ENCODE data around the gene PNPLA7.

DNA sequence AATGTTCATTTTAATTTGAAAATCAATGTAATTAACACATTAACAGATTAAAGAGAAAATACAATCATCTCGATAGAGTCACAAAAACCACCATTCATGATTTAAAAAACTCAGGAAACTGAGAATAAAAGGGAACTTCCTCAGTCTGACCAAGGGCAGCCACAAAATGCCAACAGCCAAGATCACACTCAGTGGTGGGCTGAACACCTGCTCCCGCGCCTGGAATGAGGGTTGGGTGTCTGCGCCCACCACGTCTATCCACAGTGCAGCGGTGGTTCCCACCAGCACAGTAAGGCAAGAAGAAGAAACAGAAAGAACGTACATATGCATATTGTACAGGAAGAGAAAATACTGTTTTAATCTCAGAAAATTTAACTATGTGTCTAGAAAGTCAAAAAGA lies 79.4 kb downstream of the PNPLA7 start:
- TF ChIP-seq EZH2 (IDR thresholded peaks at IDR 0.05; ENCODE audit: borderline replicate concordance, low read depth, low read length, severe bottlenecking), result no peak
- TF ChIP-seq, protein P1, sequence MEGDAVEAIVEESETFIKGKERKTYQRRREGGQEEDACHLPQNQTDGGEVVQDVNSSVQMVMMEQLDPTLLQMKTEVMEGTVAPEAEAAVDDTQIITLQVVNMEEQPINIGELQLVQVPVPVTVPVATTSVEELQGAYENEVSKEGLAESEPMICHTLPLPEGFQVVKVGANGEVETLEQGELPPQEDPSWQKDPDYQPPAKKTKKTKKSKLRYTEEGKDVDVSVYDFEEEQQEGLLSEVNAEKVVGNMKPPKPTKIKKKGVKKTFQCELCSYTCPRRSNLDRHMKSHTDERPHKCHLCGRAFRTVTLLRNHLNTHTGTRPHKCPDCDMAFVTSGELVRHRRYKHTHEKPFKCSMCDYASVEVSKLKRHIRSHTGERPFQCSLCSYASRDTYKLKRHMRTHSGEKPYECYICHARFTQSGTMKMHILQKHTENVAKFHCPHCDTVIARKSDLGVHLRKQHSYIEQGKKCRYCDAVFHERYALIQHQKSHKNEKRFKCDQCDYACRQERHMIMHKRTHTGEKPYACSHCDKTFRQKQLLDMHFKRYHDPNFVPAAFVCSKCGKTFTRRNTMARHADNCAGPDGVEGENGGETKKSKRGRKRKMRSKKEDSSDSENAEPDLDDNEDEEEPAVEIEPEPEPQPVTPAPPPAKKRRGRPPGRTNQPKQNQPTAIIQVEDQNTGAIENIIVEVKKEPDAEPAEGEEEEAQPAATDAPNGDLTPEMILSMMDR (IDR thresholded peaks at IDR 0.05; ENCODE audit: borderline replicate concordance, extremely low read depth, low read length, poor library complexity, severe bottlenecking), result no peak
